Testis (tissue), 2 donors: ENCODE measurements around the gene CACNA2D3.
"Not testable (repeated sequence)": the region's sequence is repeated elsewhere in the genome, so short reads cannot be mapped to it uniquely, and the experiment has no call there.

Experiments
- CTCF ChIP-seq, 3 experiments: fragments of 450-650 bp in 2 of 3; fragments of 200-600 bp in 1 of 3; sonication (generic) in 1 of 3; IDR thresholded peaks; one replicate each; pipeline ENCODE4 v1.5.1; 2016 to 2019; ENCODE audit warnings: antibody characterized with exemption in 3 of 3, mild to moderate bottlenecking in 2 of 3, moderate library complexity in 1 of 3
- POLR2A ChIP-seq: fragments of 450-650 bp; IDR thresholded peaks from one replicate; pipeline ENCODE4 v1.6.1; 2017; ENCODE audit warnings: antibody characterized with exemption, mild to moderate bottlenecking, moderate library complexity

GRCh38 chr3:54639790-54640372 lies 517.5 kb downstream of the CACNA2D3 start:
- TF ChIP-seq CTCF (IDR thresholded peaks at IDR 0.05); POLR2A: not testable (repeated sequence)
